Spleen (tissue), 7 donors: Measurements from ENCODE around the gene LPIN3.

Experiments
- CTCF ChIP-seq, 11 experiments: fragments of 200-600 bp in 7 of 11; fragments of 450-650 bp in 4 of 11; sonication (generic) in 4 of 11; IDR thresholded peaks in 8 of 11; conservative IDR thresholded peaks in 3 of 11; 1 replicate in 7 of 11; 2 replicates in 4 of 11; pipeline versions ENCODE4 v1.4.0 to v1.8.0; 2016 to 2021; ENCODE audit warnings: antibody characterized with exemption in 11 of 11, inconsistent platforms in 4 of 11, mild to moderate bottlenecking in 1 of 11
- POLR2A ChIP-seq, 3 donors: fragments of 450-650 bp; IDR thresholded peaks; one replicate each; pipeline ENCODE4 v1.5.1; 2017; ENCODE audit warnings: antibody characterized with exemption in 3 of 3, mild to moderate bottlenecking in 1 of 3
- POLR2AphosphoS5 ChIP-seq, 3 donors: sonication (generic); formaldehyde crosslinking; IDR thresholded peaks; one replicate each; pipeline ENCODE4 v1.5.1; 2017; ENCODE audit warnings: antibody characterized with exemption in 3 of 3
- donor health status: DM: no; HTN: no; CAD: no; lungs with moderate emphysema.
- donor health status: DM: no; HTN: no; CAD: no.
- donor health status: DM: no; HTN: no; CAD: no.

DNA sequence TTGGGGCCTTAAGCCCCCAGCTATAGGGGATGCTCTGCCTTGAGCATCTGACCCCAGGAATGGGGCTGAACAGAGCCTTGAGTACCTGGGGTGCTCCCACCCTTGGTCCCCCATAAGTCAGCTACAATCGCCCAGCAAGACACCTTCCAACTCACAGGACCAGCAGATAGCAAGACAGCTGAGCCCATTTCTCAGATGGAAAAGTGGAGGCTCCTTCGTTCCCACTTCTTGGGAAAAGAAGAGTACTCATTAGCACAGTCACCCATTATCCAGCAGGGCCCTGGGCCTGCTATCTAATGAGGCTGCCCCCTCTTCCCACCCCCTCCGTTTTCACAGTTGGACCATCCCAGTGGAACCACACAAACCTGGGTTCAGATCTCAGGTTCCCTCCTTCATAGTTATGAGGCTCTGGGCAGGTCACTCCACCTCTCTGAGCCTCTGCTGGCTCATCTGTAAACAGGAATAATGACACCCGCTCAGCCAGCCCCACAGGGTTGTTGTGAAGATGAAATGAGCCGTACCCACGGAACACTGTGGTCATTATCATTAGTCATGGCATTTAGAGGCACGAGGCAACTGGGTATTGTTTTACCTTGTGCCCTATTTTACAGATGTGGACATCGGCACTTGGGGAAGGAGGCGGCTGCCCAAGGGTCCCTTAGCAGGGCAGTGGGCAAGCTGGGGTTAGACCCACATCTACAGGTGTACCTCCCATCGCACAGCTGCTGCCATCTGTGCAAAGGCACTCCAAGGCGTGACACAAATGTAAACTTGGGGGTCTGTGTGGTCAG, 4.5 kb downstream of the LPIN3 start:
- TF ChIP-seq CTCF (IDR thresholded peaks at IDR 0.05 in 8 of 11, conservative IDR thresholded peaks at IDR 0.05 in 3 of 11): no peak
- no peak for TF ChIP-seq POLR2A (IDR thresholded peaks at IDR 0.05)
- TF ChIP-seq POLR2AphosphoS5 (IDR thresholded peaks at IDR 0.05): no peak
